GM12872 (cell line): ENCODE data around the gene MEN1.

ENCODE experiments used
- TF ChIP-seq, protein P1 (sequence below): IDR thresholded peaks from 3 replicates; pipeline ENCODE4 v1.5.1; 2011; ENCODE audit warnings: low read depth, mild to moderate bottlenecking, low read length, moderate library complexity; ENCODE audit not compliant: insufficient read depth

The MEN1 gene

DNA sequence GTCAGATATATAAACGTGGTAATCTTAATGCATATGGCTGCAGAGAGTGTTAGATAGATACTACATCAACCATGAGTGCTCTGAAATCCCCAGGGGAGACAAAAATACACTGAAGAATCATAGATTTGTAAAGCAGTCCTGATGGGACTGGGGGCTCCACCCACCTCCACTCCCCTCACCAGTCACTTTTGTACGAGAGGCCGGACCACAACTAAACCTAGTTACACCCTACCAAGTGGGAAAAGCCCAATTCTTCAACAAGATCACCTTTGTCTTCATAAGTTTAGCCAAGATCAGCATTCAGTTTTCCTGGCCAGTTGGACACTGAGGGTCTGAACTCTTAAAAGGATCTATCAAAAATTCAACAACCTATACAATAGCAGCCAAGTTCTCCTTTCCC is 33.5 kb downstream of the MEN1 start:
- TF ChIP-seq, protein P1, sequence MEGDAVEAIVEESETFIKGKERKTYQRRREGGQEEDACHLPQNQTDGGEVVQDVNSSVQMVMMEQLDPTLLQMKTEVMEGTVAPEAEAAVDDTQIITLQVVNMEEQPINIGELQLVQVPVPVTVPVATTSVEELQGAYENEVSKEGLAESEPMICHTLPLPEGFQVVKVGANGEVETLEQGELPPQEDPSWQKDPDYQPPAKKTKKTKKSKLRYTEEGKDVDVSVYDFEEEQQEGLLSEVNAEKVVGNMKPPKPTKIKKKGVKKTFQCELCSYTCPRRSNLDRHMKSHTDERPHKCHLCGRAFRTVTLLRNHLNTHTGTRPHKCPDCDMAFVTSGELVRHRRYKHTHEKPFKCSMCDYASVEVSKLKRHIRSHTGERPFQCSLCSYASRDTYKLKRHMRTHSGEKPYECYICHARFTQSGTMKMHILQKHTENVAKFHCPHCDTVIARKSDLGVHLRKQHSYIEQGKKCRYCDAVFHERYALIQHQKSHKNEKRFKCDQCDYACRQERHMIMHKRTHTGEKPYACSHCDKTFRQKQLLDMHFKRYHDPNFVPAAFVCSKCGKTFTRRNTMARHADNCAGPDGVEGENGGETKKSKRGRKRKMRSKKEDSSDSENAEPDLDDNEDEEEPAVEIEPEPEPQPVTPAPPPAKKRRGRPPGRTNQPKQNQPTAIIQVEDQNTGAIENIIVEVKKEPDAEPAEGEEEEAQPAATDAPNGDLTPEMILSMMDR: no peak

DNA sequence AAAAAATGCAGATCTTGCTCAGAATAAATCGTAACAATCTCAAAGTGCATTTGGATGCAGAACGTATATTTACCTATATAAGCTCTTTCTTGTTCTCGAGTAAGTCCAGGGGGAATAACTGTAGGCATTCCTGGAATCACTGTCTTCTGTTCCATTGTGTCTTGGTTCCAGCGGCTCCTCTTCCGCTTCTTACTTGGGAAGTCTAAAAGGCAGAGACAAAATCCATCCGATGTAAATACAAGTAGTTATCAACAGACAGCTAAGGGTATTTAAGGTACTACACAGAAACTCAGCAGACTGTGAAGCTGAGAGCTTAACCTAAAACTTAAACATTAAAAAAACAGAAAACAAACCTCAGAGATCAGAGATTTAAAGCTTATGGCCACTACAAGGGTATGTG is 33.9 kb downstream of the MEN1 start:
- TF ChIP-seq, protein P1: no peak

DNA sequence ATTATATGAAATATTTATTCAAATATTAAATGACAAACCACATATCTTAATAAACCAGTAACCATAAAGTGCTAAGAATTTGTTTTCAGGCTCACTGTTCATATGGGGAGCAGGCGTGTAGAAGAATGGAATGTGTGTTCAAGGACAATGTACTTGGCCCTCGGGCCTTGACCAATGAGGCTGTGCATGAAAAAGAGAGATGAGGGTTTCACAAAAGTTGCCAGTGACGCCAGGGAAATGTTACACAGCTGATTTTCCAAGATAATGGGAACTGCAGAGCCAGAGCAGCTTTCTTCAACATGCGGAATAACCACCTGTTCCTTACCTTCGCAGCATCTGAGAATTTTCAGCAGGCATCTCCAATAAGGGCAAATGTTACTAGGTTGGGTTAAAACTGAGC is 36.2 kb downstream of the MEN1 start:
- TF ChIP-seq, protein P1: no peak

DNA sequence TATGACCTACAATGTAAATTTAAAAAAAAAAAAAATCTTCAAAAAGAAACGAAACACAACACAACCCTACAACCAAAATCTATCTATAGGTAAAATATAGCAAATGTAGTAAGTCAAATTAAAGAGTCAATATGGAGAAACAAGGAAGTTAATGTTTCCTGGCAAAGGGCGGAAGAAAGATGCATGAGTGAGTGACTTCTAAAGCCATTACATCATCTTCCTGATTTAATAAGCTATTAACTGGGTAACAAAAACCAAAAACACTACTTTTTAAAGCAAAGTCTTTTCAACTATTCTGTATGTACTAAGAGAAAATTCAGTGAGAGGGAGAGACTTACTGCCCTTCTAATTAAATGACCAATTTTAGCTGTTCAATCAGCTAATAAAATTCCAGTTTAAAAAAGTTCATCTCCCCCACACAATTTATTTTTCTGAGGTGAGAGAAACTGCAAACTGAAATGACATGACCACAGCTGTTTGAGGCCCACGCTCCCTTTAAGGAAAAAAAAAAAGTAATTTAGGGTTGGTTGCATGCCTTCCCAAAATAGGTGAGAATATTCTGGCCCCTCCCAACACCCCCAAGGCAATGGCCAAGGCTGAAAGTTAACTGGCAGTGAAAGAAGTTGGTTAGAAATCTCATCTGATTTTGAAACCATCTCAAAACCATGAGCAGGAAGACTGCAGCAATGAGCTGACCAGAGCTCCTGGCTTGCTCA is 37.9 kb downstream of the MEN1 start:
- TF ChIP-seq, protein P1: no peak

DNA sequence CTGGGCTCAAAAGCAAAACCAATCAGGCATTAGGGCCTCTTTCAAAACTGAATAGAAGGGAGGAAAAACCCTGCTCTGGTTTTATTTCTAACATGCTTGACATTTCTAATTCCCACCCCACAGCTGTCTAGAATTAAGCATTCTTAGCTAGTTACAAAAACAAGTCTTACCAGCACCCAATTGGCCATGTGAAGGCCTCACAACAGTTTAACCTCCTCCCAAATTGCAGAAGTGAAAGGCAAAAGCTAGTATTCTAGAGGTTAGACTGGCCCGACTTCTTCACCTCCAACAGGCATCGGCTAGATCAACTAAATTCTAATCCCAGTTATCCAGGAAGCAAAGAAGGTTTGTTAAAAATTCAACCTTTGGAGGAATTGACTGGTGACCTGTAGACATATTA is 38.5 kb downstream of the MEN1 start:
- TF ChIP-seq, protein P1: no peak

DNA sequence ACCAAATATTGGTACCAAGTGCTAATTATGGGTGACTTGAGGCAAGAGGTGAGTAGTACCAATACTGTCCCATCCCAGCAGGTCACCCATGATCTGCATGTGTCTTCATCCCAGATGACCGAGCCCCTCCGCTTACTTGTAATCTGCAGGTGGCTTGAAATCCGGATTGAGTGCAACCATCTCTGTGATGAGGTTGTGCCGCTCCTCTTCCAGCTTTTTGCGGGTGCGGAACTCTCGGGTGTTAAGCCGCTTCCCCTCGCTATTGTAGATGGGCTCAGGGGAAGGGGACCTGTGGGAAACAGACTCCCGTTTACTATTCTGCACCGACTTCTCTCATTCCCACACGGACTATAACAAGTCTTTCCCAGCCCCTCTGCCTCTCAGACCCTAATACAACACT is 40.2 kb downstream of the MEN1 start:
- TF ChIP-seq, protein P1: no peak

DNA sequence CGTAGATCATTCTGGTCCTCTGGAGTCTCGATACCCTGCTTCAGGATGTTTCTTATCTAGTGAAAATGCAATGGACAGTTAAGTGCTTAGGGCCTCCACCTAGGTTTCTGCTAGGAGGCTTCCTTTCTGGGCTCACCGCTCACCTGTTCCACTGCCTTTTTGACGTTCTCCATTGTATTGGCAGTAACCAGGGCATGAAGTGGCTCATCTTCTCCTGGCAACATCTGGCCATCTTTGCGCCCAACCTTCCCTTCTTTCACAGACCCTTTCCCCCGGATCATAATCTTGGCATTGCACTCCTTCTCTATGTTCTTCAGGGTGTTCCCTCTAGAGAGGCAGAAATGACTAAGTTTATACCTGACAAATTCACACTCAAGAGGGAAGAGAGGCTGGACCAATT is 41.1 kb downstream of the MEN1 start:
- TF ChIP-seq, protein P1: no peak
